SK-N-SH (cell line): ENCODE results near the gene SERPINH1. TPM values are rescaled to one million over a fixed set of nuclear protein-coding genes. Genes with fewer than 3 reads are reported as not detected.

Source experiments
- CTCF ChIA-PET: fragments of 300-600, 350-600 bp; formaldehyde crosslinking; extraction: SDS; loops from one replicate; lab custom pipeline; 2021; lab: Yijun Ruan, JAX
- POLR2A ChIA-PET: fragments of 350-600 bp; sonication (Branson Sonifier 250); formaldehyde crosslinking; extraction: SDS; loops from one replicate; lab custom pipeline; 2020; ENCODE audit warnings: antibody characterized with exemption, inconsistent platforms; lab: Yijun Ruan, JAX
- DNase-seq: peaks from one replicate; pipeline ENCODE4 v3.0.0; 2012
- H2AFZ ChIP-seq: fragments of 200-600 bp; sonication (generic); 2 replicates; pipeline ENCODE4 v1.8.1; 2016; ENCODE audit warnings: antibody characterized with exemption, mild to moderate bottlenecking, low read depth
- H3F3A ChIP-seq: fragments of 200-600 bp; sonication (generic); replicated peaks from 2 replicates; pipeline ENCODE3; 2016; ENCODE audit warnings: antibody characterized with exemption, mild to moderate bottlenecking; ENCODE audit not compliant: insufficient read depth
- H3K27ac ChIP-seq, 2 experiments: fragments of 200-500 bp in 1 of 2; fragments of 200-600 bp in 1 of 2; sonication (Bioruptor generic) in 1 of 2; sonication (generic), shearing (Covaris generic) in 1 of 2; 2 replicates each; pipeline versions ENCODE4 v1.5.1 to v1.6.1; 2014 to 2016; ENCODE audit warnings: low read depth in 2 of 2, inconsistent platforms in 1 of 2, low read length in 1 of 2, mild to moderate bottlenecking in 1 of 2, mixed read lengths in 1 of 2
- H3K27me3 ChIP-seq: fragments of 200-600 bp; sonication (generic), shearing (Covaris generic); 2 replicates; pipeline ENCODE4 v1.6.1; 2016; ENCODE audit warnings: mixed run types; ENCODE audit not compliant: insufficient read depth
- H3K36me3 ChIP-seq, 2 experiments: fragments of 200-500 bp in 1 of 2; fragments of 200-600 bp in 1 of 2; sonication (Bioruptor generic) in 1 of 2; sonication (generic) in 1 of 2; replicated peaks in 1 of 2; 2 replicates each; pipeline versions ENCODE3 to v1.5.1; 2014 to 2016; ENCODE audit warnings: low read length in 1 of 2, mild to moderate bottlenecking in 1 of 2; ENCODE audit not compliant: insufficient read depth in 2 of 2, control insufficient read depth in 1 of 2
- H3K4me1 ChIP-seq, 2 experiments: fragments of 200-500 bp in 1 of 2; fragments of 200-600 bp in 1 of 2; sonication (Bioruptor generic) in 1 of 2; sonication (generic), shearing (Covaris generic) in 1 of 2; 2 replicates each; pipeline versions ENCODE4 v1.5.1 to v1.6.1; 2014 to 2016; ENCODE audit warnings: low read depth in 1 of 2, low read length in 1 of 2, mixed run types in 1 of 2; ENCODE audit not compliant: insufficient read depth in 2 of 2, control insufficient read depth in 1 of 2
- H3K4me2 ChIP-seq: fragments of 200-600 bp; sonication (generic), shearing (Covaris generic); 2 replicates; pipeline ENCODE4 v1.6.1; 2017; ENCODE audit warnings: mixed run types
- H3K4me3 ChIP-seq, 2 experiments: fragments of 200-500 bp in 1 of 2; fragments of 200-600 bp in 1 of 2; sonication (Bioruptor generic) in 1 of 2; sonication (generic), shearing (Covaris generic) in 1 of 2; 2 replicates each; pipeline versions ENCODE4 v1.5.1 to v1.8.1; 2014 to 2016; ENCODE audit warnings: low read depth in 2 of 2, inconsistent platforms in 1 of 2, low read length in 1 of 2, mild to moderate bottlenecking in 1 of 2, mixed read lengths in 1 of 2, moderate library complexity in 1 of 2
- H3K79me2 ChIP-seq: fragments of 200-600 bp; sonication (generic); 2 replicates; pipeline ENCODE4 v1.8.1; 2017; ENCODE audit warnings: mild to moderate bottlenecking; ENCODE audit not compliant: insufficient read depth
- H3K9ac ChIP-seq: fragments of 200-600 bp; sonication (generic); 2 replicates; pipeline ENCODE4 v1.6.1; 2017; ENCODE audit warnings: mixed run types
- H3K9me2 ChIP-seq: fragments of 200-600 bp; sonication (generic); 2 replicates; pipeline ENCODE4 v1.6.1; 2017; ENCODE audit warnings: mixed run types
- H3K9me3 ChIP-seq: fragments of 200-600 bp; sonication (generic); 2 replicates; pipeline ENCODE4 v1.6.1; 2017; ENCODE audit warnings: mixed run types, mild to moderate bottlenecking, moderate library complexity
- H4K20me1 ChIP-seq: fragments of 200-600 bp; sonication (generic); 2 replicates; pipeline ENCODE4 v1.6.1; 2017; ENCODE audit warnings: mild to moderate bottlenecking, mixed run types; ENCODE audit not compliant: insufficient read depth
- CHD2 ChIP-seq: fragments of 150-350 bp; IDR thresholded peaks from 2 replicates; pipeline ENCODE4 v1.6.1; 2018; ENCODE audit warnings: low read length; ENCODE audit not compliant: partially characterized antibody
- ELF1 ChIP-seq: IDR thresholded peaks from 2 replicates; pipeline ENCODE4 v1.4.0; 2012
- EP300 ChIP-seq, 2 experiments: IDR thresholded peaks; 2 replicates each; pipeline versions ENCODE4 v1.4.0 to v1.6.1; 2012; ENCODE audit warnings: borderline replicate concordance in 1 of 2, low read depth in 1 of 2, low read length in 1 of 2
- EZH2phosphoT487 ChIP-seq: fragments of 200-600 bp; sonication (generic); IDR thresholded peaks from 2 replicates; pipeline ENCODE4 v1.6.1; 2017; ENCODE audit warnings: low read depth, mixed run types, mild to moderate bottlenecking, antibody characterized with exemption, moderate library complexity, borderline replicate concordance
- GABPA ChIP-seq: IDR thresholded peaks from 2 replicates; pipeline ENCODE4 v1.4.0; 2012; ENCODE audit warnings: low read depth, mild to moderate bottlenecking
- GATA2 ChIP-seq: sonication (generic); formaldehyde crosslinking; IDR thresholded peaks from 2 replicates; pipeline ENCODE4 v1.5.0; 2020; ENCODE audit warnings: mild to moderate bottlenecking, missing genetic modification reagents
- MAX ChIP-seq: IDR thresholded peaks from 2 replicates; pipeline ENCODE4 v1.4.0; 2012; ENCODE audit warnings: low read depth
- MEF2A ChIP-seq: IDR thresholded peaks from 2 replicates; pipeline ENCODE4 v1.4.0; 2012; ENCODE audit warnings: low read depth, borderline replicate concordance
- MXI1 ChIP-seq: IDR thresholded peaks from 2 replicates; pipeline ENCODE4 v1.6.1; 2012; ENCODE audit warnings: mild to moderate bottlenecking, low read depth, low read length, improper control_type of control experiment
- NFIC ChIP-seq: IDR thresholded peaks from 2 replicates; pipeline ENCODE4 v1.4.0; 2012; ENCODE audit warnings: borderline replicate concordance
- NRF1 ChIP-seq: IDR thresholded peaks from 2 replicates; pipeline ENCODE4 v1.6.1; 2012; ENCODE audit warnings: low read depth, mild to moderate bottlenecking, low read length
- RAD21 ChIP-seq: IDR thresholded peaks from 2 replicates; pipeline ENCODE4 v1.6.1; 2012; ENCODE audit warnings: mild to moderate bottlenecking, low read length
- RCOR1 ChIP-seq: fragments of 150-350 bp; IDR thresholded peaks from 2 replicates; pipeline ENCODE4 v1.6.1; 2017; ENCODE audit warnings: antibody characterized with exemption, low read length
- RFX5 ChIP-seq: IDR thresholded peaks from 2 replicates; pipeline ENCODE4 v1.6.1; 2012; ENCODE audit warnings: mild to moderate bottlenecking, improper control_type of control experiment, low read length
- SIN3A ChIP-seq: IDR thresholded peaks from 2 replicates; pipeline ENCODE4 v1.6.1; 2012; ENCODE audit warnings: low read depth, mild to moderate bottlenecking, low read length, moderate library complexity, borderline replicate concordance
- SMC3 ChIP-seq: IDR thresholded peaks from 2 replicates; pipeline ENCODE4 v1.6.1; 2012; ENCODE audit warnings: low read depth, low read length, improper control_type of control experiment
- TAF1 ChIP-seq: IDR thresholded peaks from 2 replicates; pipeline ENCODE4 v1.6.1; 2012; ENCODE audit warnings: low read depth, mild to moderate bottlenecking, low read length, moderate library complexity, borderline replicate concordance
- USF1 ChIP-seq: IDR thresholded peaks from 2 replicates; pipeline ENCODE4 v1.4.0; 2012; ENCODE audit warnings: low read depth, borderline replicate concordance
- YY1 ChIP-seq: IDR thresholded peaks from 2 replicates; pipeline ENCODE4 v1.4.0; 2012; ENCODE audit warnings: low read depth, mild to moderate bottlenecking
- WGBS: methylation state at CpG from one replicate; pipeline ENCODE4 v1.1.6; 2017; ENCODE audit warnings: low lambda C conversion rate; 5-methylcytosine and 5-hydroxymethylcytosine counted together
- polyA plus RNA-seq, 3 experiments: library from polyadenylated mRNA; depleted of rRNA; stranded (reverse); fragments of >200 nt; gene quantifications; 2 replicates each; pipeline ENCODE4 v1.2.3, GENCODE V29; 2012
- TF ChIP-seq, protein P1 (sequence below): fragments of 150-350 bp; IDR thresholded peaks from 2 replicates; pipeline ENCODE4 v1.6.1; 2016; ENCODE audit warnings: mild to moderate bottlenecking, low read depth, low read length
- TF ChIP-seq, protein P2 (sequence below): IDR thresholded peaks from 2 replicates; pipeline ENCODE4; 2012
- TF ChIP-seq, protein P3 (sequence below): fragments of 200-600 bp; sonication (generic); IDR thresholded peaks from 2 replicates; pipeline ENCODE4 v1.6.1; 2017; ENCODE audit warnings: antibody characterized with exemption, mild to moderate bottlenecking, moderate library complexity

Gene SERPINH1
- polyA plus RNA-seq, 1 of the 3 experiments (the other 2 are of a cell fraction), result 293 TPM

GRCh38 chr11:75554258-75555022 lies 7.6 kb upstream of the SERPINH1 start (continued):
- TF ChIP-seq MXI1, result peak; percentile 89
- TF ChIP-seq, protein P1, sequence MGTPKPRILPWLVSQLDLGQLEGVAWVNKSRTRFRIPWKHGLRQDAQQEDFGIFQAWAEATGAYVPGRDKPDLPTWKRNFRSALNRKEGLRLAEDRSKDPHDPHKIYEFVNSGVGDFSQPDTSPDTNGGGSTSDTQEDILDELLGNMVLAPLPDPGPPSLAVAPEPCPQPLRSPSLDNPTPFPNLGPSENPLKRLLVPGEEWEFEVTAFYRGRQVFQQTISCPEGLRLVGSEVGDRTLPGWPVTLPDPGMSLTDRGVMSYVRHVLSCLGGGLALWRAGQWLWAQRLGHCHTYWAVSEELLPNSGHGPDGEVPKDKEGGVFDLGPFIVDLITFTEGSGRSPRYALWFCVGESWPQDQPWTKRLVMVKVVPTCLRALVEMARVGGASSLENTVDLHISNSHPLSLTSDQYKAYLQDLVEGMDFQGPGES, result no peak
- TF ChIP-seq USF1, result no peak
- no peak for TF ChIP-seq GABPA
- TF ChIP-seq MAX, result peak; percentile 50; the same call in 1 of the 2 replicates
- TF ChIP-seq TAF1, result no peak
- no peak for TF ChIP-seq EZH2phosphoT487
- no peak for TF ChIP-seq SIN3A
- peak; percentile 85 for TF ChIP-seq CHD2
- TF ChIP-seq NFIC, result peak; percentile 94

GRCh38 chr11:75555079-75555811 lies 6.8 kb upstream of the SERPINH1 start:
- ChIA-PET POLR2A (interaction anchor here (0.6 to 3.6 kb wide), 8 partner anchors 7 to 316 kb away, joined by 3 to 39 read pairs (median 6); partner anchors contain the start of gene SERPINH1), CTCF (interaction anchor here (0.6 to 4.0 kb wide), 5 partner anchors 19 to 1776 kb away, joined by 3 to 15 read pairs (median 3); partner anchors contain the start of gene GDPD5)
- no peaks in the 10 kb centered on the region for H4K20me1 ChIP-seq

More at GRCh38 chr11:75555079-75555811, 6.8 kb upstream of the SERPINH1 start:
- TF ChIP-seq MXI1, result no peak
- no peak for TF ChIP-seq YY1
- no peak for TF ChIP-seq CHD2
- no peak for TF ChIP-seq EZH2phosphoT487
- TF ChIP-seq ELF1, result no peak
- no peak for TF ChIP-seq GATA2 (CRISPR knock-in tag)
- TF ChIP-seq EP300 (IDR thresholded peaks at IDR 0.05; ENCODE audit: borderline replicate concordance in 1 of 2, low read depth in 1 of 2, low read length in 1 of 2), result no peak
- TF ChIP-seq NFIC, result no peak
- TF ChIP-seq, protein P2, sequence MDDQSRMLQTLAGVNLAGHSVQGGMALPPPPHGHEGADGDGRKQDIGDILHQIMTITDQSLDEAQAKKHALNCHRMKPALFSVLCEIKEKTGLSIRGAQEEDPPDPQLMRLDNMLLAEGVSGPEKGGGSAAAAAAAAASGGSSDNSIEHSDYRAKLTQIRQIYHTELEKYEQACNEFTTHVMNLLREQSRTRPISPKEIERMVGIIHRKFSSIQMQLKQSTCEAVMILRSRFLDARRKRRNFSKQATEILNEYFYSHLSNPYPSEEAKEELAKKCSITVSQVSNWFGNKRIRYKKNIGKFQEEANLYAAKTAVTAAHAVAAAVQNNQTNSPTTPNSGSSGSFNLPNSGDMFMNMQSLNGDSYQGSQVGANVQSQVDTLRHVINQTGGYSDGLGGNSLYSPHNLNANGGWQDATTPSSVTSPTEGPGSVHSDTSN, result no peak
- no peak for TF ChIP-seq SMC3
- TF ChIP-seq MEF2A, result no peak
- no peak for TF ChIP-seq RAD21
- TF ChIP-seq, protein P3, sequence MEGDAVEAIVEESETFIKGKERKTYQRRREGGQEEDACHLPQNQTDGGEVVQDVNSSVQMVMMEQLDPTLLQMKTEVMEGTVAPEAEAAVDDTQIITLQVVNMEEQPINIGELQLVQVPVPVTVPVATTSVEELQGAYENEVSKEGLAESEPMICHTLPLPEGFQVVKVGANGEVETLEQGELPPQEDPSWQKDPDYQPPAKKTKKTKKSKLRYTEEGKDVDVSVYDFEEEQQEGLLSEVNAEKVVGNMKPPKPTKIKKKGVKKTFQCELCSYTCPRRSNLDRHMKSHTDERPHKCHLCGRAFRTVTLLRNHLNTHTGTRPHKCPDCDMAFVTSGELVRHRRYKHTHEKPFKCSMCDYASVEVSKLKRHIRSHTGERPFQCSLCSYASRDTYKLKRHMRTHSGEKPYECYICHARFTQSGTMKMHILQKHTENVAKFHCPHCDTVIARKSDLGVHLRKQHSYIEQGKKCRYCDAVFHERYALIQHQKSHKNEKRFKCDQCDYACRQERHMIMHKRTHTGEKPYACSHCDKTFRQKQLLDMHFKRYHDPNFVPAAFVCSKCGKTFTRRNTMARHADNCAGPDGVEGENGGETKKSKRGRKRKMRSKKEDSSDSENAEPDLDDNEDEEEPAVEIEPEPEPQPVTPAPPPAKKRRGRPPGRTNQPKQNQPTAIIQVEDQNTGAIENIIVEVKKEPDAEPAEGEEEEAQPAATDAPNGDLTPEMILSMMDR, result no peak
- TF ChIP-seq RCOR1, result no peak
- TF ChIP-seq RFX5, result no peak
- TF ChIP-seq NRF1, result no peak
- Histone ChIP-seq H3K27ac (peak overlapping the region; percentile 57 to 98; a peak in 3 of 4 replicates), H3K9me2 (no peaks in the 10 kb centered on the region), H2AFZ (peak overlapping the region; percentile 61; the same call in 1 of the 2 replicates), H3K27me3 (no peaks in the 10 kb centered on the region), H3K4me1 (peaks cover 40 to 60% of the 10 kb centered on the region in 2 experiments), H3K36me3 (no peaks in the 10 kb centered on the region), H3K9ac (no peak overlapping the region), H3K79me2 (no peaks in the 10 kb centered on the region), H3K9me3 (no peaks in the 10 kb centered on the region), H3F3A (peaks cover 11% of the 10 kb centered on the region), H3K4me3 (peak overlapping the region in 1 of 2 experiments; percentile 14; a peak in 1 of 4 replicates), H3K4me2 (peak overlapping the region; percentile 42; the same call in 1 of the 2 replicates)
- no peak for DNase-seq
- WGBS, result 87% methylated on average over 12 of the region's 12 CpGs
